ENCODE measurements around the gene PDGFRB.

DNA sequence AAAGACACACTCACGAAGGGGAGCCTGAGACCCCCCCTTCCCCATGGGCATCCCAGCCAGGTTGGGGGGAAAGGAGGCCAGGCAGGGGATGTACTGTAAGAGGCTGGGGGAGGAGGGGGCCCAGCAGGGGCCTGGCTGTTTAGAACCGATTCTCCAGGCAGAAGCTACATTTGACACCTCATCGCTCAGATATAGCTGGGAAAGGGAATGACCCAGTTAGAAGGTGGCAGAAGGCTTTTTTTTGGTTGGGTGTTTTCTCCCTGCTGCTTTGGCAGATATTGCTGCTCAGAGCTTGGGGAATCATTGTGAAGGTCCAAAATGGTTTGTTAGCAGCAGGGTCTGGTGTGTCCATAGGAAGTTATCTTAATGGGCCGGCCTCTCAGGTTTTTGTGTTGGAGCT, 16.9 kb upstream of the PDGFRB start:
- TF ChIP-seq, protein P1, sequence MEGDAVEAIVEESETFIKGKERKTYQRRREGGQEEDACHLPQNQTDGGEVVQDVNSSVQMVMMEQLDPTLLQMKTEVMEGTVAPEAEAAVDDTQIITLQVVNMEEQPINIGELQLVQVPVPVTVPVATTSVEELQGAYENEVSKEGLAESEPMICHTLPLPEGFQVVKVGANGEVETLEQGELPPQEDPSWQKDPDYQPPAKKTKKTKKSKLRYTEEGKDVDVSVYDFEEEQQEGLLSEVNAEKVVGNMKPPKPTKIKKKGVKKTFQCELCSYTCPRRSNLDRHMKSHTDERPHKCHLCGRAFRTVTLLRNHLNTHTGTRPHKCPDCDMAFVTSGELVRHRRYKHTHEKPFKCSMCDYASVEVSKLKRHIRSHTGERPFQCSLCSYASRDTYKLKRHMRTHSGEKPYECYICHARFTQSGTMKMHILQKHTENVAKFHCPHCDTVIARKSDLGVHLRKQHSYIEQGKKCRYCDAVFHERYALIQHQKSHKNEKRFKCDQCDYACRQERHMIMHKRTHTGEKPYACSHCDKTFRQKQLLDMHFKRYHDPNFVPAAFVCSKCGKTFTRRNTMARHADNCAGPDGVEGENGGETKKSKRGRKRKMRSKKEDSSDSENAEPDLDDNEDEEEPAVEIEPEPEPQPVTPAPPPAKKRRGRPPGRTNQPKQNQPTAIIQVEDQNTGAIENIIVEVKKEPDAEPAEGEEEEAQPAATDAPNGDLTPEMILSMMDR (IDR thresholded peaks at IDR 0.05; ENCODE audit: low read depth, low read length) = no peak
- TF ChIP-seq POLR2A (IDR thresholded peaks at IDR 0.05; ENCODE audit: extremely low read depth, insufficient read length) = no peak
- no peak for TF ChIP-seq MYC (IDR thresholded peaks at IDR 0.05; ENCODE audit: low read depth, low read length)
- TF ChIP-seq, protein P2, sequence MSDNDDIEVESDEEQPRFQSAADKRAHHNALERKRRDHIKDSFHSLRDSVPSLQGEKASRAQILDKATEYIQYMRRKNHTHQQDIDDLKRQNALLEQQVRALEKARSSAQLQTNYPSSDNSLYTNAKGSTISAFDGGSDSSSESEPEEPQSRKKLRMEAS (IDR thresholded peaks at IDR 0.05; ENCODE audit: low read depth, low read length) = no peak
